ENCODE data around the gene SYNC. TPM values are rescaled to one million over a fixed set of nuclear protein-coding genes. Genes with fewer than 3 reads are reported as not detected.

SYNC gene
- total and polyA plus RNA-seq, 9 of the 15 experiments (the other 6 are each of a cell fraction or from before 2014, with no cell fraction given), result 0.49 to 1.1 (median 0.87) TPM

GRCh38 chr1:32741059-32741412 lies 38.5 kb upstream of the SYNC start:
- Histone ChIP-seq H3K9me1 (ENCODE audit: control insufficient read depth, insufficient read depth, low read length) (no peaks in the 10 kb centered on the region), H3K9me3 (replicated peaks; ENCODE audit: control insufficient read depth, insufficient read depth, low read depth, low read length) (no peaks in the 10 kb centered on the region), H4K20me1 (replicated peaks; ENCODE audit: control insufficient read depth, insufficient read depth, low read length) (no peaks in the 10 kb centered on the region), H3K9ac (ENCODE audit: insufficient read depth in 1 of 2, low read depth in 2 of 2, low read length in 2 of 2) (peak overlapping the region; percentile 68 to 94), H2AFZ (ENCODE audit: low read depth, low read length) (peak overlapping the region; percentile 87), H3K4me1 (replicated peaks in 1 of 2; ENCODE audit: control insufficient read depth in 2 of 2, insufficient read depth in 2 of 2, low read length in 2 of 2) (peaks cover 24 to 33% of the 10 kb centered on the region in 2 experiments; a peak in 4 of 5 replicates), H3K36me3 (ENCODE audit: control insufficient read depth, insufficient read depth, low read length) (no peaks in the 10 kb centered on the region), H3K27me3 (ENCODE audit: control insufficient read depth in 2 of 2, insufficient read depth in 2 of 2, low read length in 2 of 2) (no peaks in the 10 kb centered on the region), H3K4me2 (ENCODE audit: insufficient read depth, low read length) (peak overlapping the region; percentile 64), H3K79me2 (ENCODE audit: control insufficient read depth, insufficient read depth, low read length) (peaks cover 11% of the 10 kb centered on the region), H3K27ac (ENCODE audit: extremely low read depth, low read depth, low read length) (peak overlapping the region; percentile 64), H3K4me3 (peak overlapping the region; percentile 73)
- TF ChIP-seq MIER1 (IDR thresholded peaks at IDR 0.05; ENCODE audit: low read depth), result 0 out of 2 replicates have a peak, but pooled peaks have one; percentile 47
- TF ChIP-seq, protein P1, sequence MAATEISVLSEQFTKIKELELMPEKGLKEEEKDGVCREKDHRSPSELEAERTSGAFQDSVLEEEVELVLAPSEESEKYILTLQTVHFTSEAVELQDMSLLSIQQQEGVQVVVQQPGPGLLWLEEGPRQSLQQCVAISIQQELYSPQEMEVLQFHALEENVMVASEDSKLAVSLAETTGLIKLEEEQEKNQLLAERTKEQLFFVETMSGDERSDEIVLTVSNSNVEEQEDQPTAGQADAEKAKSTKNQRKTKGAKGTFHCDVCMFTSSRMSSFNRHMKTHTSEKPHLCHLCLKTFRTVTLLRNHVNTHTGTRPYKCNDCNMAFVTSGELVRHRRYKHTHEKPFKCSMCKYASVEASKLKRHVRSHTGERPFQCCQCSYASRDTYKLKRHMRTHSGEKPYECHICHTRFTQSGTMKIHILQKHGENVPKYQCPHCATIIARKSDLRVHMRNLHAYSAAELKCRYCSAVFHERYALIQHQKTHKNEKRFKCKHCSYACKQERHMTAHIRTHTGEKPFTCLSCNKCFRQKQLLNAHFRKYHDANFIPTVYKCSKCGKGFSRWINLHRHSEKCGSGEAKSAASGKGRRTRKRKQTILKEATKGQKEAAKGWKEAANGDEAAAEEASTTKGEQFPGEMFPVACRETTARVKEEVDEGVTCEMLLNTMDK (IDR thresholded peaks at IDR 0.05; ENCODE audit: borderline replicate concordance, insufficient read depth, low read depth, low read length, poor library complexity, severe bottlenecking), result no peak
- no peak for TF ChIP-seq ZBED1 (IDR thresholded peaks at IDR 0.05)
- TF ChIP-seq PRDM10 (IDR thresholded peaks at IDR 0.05; ENCODE audit: partially characterized antibody), result peak; percentile 75
- TF ChIP-seq ETV5 (CRISPR knock-in tag; IDR thresholded peaks at IDR 0.05; ENCODE audit: low read depth), result peak; percentile 49; the same call in 1 of the 2 replicates
- TF ChIP-seq HDAC2 (IDR thresholded peaks at IDR 0.05), result 0 out of 2 replicates have a peak, but pooled peaks have one; percentile 17
- TF ChIP-seq, protein P2, sequence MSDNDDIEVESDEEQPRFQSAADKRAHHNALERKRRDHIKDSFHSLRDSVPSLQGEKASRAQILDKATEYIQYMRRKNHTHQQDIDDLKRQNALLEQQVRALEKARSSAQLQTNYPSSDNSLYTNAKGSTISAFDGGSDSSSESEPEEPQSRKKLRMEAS (CRISPR knock-in tag; IDR thresholded peaks at IDR 0.05), result peak; percentile 51; the same call in 1 of the 2 replicates
- TF ChIP-seq ATF6 (CRISPR knock-in tag; IDR thresholded peaks at IDR 0.05), result peak; percentile 78; the same call in 1 of the 2 replicates
- TF ChIP-seq BRCA1 (IDR thresholded peaks at IDR 0.05), result no peak
- no peak for TF ChIP-seq BRCA1 (CRISPR knock-in tag; IDR thresholded peaks at IDR 0.05)
- peak; percentile 26 for TF ChIP-seq SAP30 (IDR thresholded peaks at IDR 0.05; ENCODE audit: borderline replicate concordance, insufficient read depth, low read depth, low read length, poor library complexity, severe bottlenecking)
- no peak for TF ChIP-seq HDAC6 (IDR thresholded peaks at IDR 0.05; ENCODE audit: low read depth, low read length)
- no peak for TF ChIP-seq HDAC3 (IDR thresholded peaks at IDR 0.05; ENCODE audit: borderline replicate concordance, partially characterized antibody)
- TF ChIP-seq NR2C2 (CRISPR knock-in tag; IDR thresholded peaks at IDR 0.05), result 0 out of 2 replicates have a peak, but pooled peaks have one; percentile 47
- TF ChIP-seq NR2C2 (tag; IDR thresholded peaks at IDR 0.05), result no peak
- no TSS peak for BruUV-seq (replicated peaks)
- POLR2A ChIA-PET, result no interaction called here
- FAIRE-seq, result peak; percentile 62
- intact Hi-C loops (cut with micrococcal nuclease), result no loop called here
- 64% methylated on average over 10 of the region's 10 CpGs for WGBS (ENCODE audit: insufficient coverage, low coverage, missing lambda C conversion rate)
- CTCF ChIA-PET (ENCODE audit: low intra/inter-chr PET ratio), result interaction anchor here (1.7 kb wide), 1 partner anchor 29 kb away, joined by 9 read pairs; no protein-coding TSS in a partner anchor
- in situ Hi-C loops (cut with MboI), result no loop called here
- no peak for DNase-seq (ENCODE audit: extremely low read depth in 1 of 4, low spot score in 3 of 4)
- 0 out of 3 replicates have a peak, but pooled peaks have one; percentile 3 for ATAC-seq

Measured in K562 (cell line).